ENCODE measurements around the gene CNTN4. TPM values are rescaled to one million over a fixed set of nuclear protein-coding genes. Genes with fewer than 3 reads are reported as not detected.

CNTN4 gene
- total RNA-seq, 1 experiment from 2014 or later: 1.6 TPM

DNA sequence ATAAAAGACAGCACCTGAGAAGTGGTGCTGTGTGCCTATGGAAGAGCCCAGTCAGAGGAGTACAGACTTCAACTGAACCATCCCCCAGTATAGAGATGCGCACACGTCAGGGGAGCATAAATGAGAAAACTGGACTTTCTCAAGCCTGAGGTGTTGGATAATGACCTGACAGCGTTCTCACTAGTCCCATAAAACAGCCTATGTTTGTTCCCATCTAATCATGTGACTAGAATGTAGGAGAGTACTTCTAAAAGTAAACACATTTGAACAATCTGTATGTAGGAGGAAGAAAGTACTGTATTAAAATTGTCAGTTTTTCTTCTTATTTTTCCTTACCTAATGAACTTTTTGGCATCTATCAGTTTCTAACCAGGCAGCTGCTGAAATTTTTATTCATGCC, 498.9 kb downstream of the CNTN4 start:
- Histone ChIP-seq H2BK12ac (ENCODE audit: insufficient read length, low read depth, low read length) (no peak overlapping the region), H3K56ac (ENCODE audit: insufficient read length, low read depth, low read length) (no peak overlapping the region), H4K8ac (replicated peaks; ENCODE audit: insufficient read length, low read depth, low read length) (no peak overlapping the region), H2BK20ac (ENCODE audit: low read depth, low read length, poor library complexity, severe bottlenecking) (no peak overlapping the region), H3K79me1 (ENCODE audit: insufficient read depth, low read depth, low read length, poor library complexity, severe bottlenecking) (no peaks in the 10 kb centered on the region), H3K9me3 (ENCODE audit: control insufficient read depth, low read depth, low read length) (no peaks in the 10 kb centered on the region), H3T11ph (ENCODE audit: low read length) (no peak overlapping the region), H2AK5ac (ENCODE audit: insufficient read length, low read length) (no peak overlapping the region), H4K5ac (ENCODE audit: insufficient read length, low read depth, low read length) (no peak overlapping the region), H3K4me1 (ENCODE audit: insufficient read depth, low read length) (no peaks in the 10 kb centered on the region), H2BK15ac (ENCODE audit: low read depth, low read length) (no peak overlapping the region), H3K4me2 (ENCODE audit: insufficient read depth, insufficient read length, low read length) (no peak overlapping the region), H3K27ac (ENCODE audit: insufficient read length, low read depth, low read length) (no peak overlapping the region), H3K79me2 (ENCODE audit: insufficient read depth, low read length) (no peaks in the 10 kb centered on the region), H2BK120ac (ENCODE audit: low read depth, low read length, poor library complexity, severe bottlenecking) (no peak overlapping the region), H4K91ac (ENCODE audit: insufficient read length, low read depth, low read length) (no peak overlapping the region), H3K9ac (ENCODE audit: extremely low read depth, insufficient read length, low read length) (no peak overlapping the region), H3K23me2 (ENCODE audit: insufficient read length, low read depth, low read length, poor library complexity, severe bottlenecking) (no peaks in the 10 kb centered on the region), H3K18ac (ENCODE audit: insufficient read length, low read depth, low read length) (no peak overlapping the region), H2AFZ (ENCODE audit: low read length) (no peak overlapping the region), H2BK5ac (ENCODE audit: insufficient read length, low read length) (no peak overlapping the region), H4K20me1 (ENCODE audit: control insufficient read depth, insufficient read depth, insufficient read length) (no peaks in the 10 kb centered on the region), H3K27me3 (ENCODE audit: insufficient read depth, low read length) (no peaks in the 10 kb centered on the region), H3K23ac (ENCODE audit: insufficient read length, low read depth, low read length) (no peak overlapping the region), H3K14ac (ENCODE audit: insufficient read depth, low read length) (no peak overlapping the region), H3K4ac (ENCODE audit: low read depth, low read length) (no peak overlapping the region)
- no CpG with 5 or more reads among the region's 3 CpGs for WGBS (ENCODE audit: extremely low coverage, insufficient read length, low lambda C conversion rate)
- Mint-ChIP-seq H3K27me3 (ENCODE audit: low read depth) (no peaks in the 10 kb centered on the region; the same call in 1 of the 2 replicates), H3K4me3 (no peak overlapping the region), H3K4me1 (peaks cover 3 to 9% of the 10 kb centered on the region in 2 experiments; a peak in 2 of 4 replicates), H3K36me3 (ENCODE audit: insufficient read depth in 1 of 3, low read depth in 3 of 3) (no peaks in the 10 kb centered on the region), H3K27ac (no peak overlapping the region), H3K9me3 (peaks cover 0 to 2% of the 10 kb centered on the region in 2 experiments; a peak in 1 of 5 replicates)
- DNase-seq: no peak
- TF ChIP-seq, protein P1, sequence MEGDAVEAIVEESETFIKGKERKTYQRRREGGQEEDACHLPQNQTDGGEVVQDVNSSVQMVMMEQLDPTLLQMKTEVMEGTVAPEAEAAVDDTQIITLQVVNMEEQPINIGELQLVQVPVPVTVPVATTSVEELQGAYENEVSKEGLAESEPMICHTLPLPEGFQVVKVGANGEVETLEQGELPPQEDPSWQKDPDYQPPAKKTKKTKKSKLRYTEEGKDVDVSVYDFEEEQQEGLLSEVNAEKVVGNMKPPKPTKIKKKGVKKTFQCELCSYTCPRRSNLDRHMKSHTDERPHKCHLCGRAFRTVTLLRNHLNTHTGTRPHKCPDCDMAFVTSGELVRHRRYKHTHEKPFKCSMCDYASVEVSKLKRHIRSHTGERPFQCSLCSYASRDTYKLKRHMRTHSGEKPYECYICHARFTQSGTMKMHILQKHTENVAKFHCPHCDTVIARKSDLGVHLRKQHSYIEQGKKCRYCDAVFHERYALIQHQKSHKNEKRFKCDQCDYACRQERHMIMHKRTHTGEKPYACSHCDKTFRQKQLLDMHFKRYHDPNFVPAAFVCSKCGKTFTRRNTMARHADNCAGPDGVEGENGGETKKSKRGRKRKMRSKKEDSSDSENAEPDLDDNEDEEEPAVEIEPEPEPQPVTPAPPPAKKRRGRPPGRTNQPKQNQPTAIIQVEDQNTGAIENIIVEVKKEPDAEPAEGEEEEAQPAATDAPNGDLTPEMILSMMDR (conservative IDR thresholded peaks at IDR 0.05): no peak

All from H9 (cell line).